Measurements from ENCODE around the gene SLC35B1. TPM values are rescaled to one million over a fixed set of nuclear protein-coding genes. Genes with fewer than 3 reads are reported as not detected.

Gene SLC35B1
- total RNA-seq, 1 donor from 2014 or later: 82.5 TPM

DNA sequence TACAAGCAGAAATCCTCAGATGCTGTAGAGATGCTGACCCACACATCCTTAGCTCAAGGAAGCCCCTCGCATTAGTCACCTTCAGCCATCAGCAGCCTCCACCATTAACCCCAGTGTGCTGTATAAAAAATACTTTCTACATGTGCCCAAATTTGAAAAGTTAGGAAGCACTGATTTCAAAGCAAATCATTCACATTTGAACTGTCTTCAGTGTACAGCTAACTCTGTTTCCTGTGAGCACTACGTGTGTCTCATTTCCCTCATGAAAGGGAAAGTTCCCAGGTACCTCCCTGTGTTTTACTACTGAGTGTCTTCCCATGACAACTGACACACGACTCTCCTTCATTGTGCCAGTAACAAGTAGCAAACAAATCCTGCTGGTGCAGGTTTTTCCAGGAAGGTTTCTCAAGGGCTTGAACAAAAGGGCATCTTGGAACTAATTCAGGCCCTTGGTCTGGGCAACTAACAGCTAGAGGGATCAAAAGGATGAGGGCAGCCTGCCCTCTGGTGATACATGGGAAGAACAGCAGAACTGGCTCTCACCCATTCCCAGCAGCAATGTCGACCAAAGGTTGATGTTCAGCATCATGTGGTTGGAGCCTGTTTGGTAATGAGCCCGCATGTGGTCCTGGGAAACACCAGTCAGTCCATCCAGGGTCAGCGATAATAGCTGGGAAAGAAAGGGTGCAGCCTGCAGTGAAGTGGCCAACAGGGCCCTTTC lies 4.0 kb downstream of the SLC35B1 start:
- intact Hi-C loops (cut with micrococcal nuclease): no loop called here

- intact Hi-C loops (cut with micrococcal nuclease): no loop called here
These were observed 6.8 kb downstream of the SLC35B1 start for GRCh38 chr17:49700960-49701359.

- intact Hi-C loops (cut with micrococcal nuclease): loop anchor here (5.0 to 10.0 kb wide), 2 partner anchors 205 to 297 kb away; partner anchors contain the start of genes DLX3 and NGFR
These were observed 7.7 kb downstream of the SLC35B1 start for GRCh38 chr17:49699966-49700575.

DNA sequence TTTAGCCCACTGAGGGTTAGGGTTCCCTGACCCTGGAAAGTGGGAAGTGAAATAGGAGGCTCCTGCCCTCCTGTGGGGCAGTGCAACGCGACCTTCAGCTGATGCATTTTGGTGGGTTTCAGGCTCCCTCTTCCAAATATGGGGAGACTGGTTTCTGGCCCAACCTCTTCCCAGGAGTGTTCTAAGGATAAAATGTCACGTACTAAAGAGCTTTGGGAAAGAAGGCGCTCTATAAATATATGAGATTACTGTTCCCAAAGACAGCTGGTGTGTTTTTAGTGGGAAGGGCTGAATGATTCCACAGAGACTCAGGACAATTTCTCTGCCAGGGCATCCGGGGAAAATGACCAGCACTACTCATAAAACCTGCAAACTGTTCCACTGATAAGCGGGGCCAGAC lies 9.8 kb downstream of the SLC35B1 start:
- intact Hi-C loops (cut with micrococcal nuclease): loop anchor here (5.0 to 10.0 kb wide), 2 partner anchors 203 to 299 kb away; partner anchors contain the start of genes DLX3 and NGFR

- intact Hi-C loops (cut with micrococcal nuclease): loop anchor here (1.0 to 10.0 kb wide), 5 partner anchors 12 to 301 kb away; partner anchors contain the start of genes DLX3, NGFR and SPOP
These were observed 11.5 kb downstream of the SLC35B1 start for GRCh38 chr17:49696233-49696761.

DNA sequence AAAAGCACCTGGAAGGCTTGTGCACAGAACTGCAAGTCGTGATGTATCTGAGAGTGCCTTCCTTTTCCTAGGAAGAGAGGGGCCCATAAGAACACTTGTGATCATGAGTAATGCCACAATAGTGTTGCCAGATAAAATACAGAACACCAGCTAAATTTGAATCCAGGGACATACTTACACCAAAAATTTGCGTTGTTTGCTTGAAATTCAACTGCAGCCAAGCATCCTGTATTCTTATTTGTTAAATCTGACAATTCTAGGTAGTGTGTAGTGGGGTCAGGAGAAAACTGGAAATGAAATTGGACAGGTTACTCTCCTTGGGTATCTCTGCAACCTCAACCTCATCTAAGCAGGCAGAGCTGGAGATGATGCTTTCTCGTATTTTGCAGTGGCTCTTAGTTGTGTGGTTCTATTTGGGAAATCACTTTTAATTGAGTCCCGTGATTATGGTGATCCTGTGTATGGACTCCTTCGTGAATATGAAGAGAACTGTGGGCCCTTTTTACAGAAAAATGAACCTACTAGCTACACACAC lies 12.0 kb downstream of the SLC35B1 start:
- intact Hi-C loops (cut with micrococcal nuclease): loop anchor here (1.0 to 10.0 kb wide), 6 partner anchors 13 to 302 kb away; partner anchors contain the start of genes DLX3, NGFR, NXPH3 and SPOP

- intact Hi-C loops (cut with micrococcal nuclease): loop anchor here (1.0 to 10.0 kb wide), 3 partner anchors 120 to 302 kb away; partner anchors contain the start of genes DLX3, NGFR and NXPH3
These were observed 12.7 kb downstream of the SLC35B1 start for GRCh38 chr17:49694847-49695697.

- intact Hi-C loops (cut with micrococcal nuclease): loop anchor here (10.0 kb wide), 1 partner anchor 198 kb away; the partner anchor contains the start of gene NGFR
These were observed 15.0 kb downstream of the SLC35B1 start for GRCh38 chr17:49692751-49693150.

DNA sequence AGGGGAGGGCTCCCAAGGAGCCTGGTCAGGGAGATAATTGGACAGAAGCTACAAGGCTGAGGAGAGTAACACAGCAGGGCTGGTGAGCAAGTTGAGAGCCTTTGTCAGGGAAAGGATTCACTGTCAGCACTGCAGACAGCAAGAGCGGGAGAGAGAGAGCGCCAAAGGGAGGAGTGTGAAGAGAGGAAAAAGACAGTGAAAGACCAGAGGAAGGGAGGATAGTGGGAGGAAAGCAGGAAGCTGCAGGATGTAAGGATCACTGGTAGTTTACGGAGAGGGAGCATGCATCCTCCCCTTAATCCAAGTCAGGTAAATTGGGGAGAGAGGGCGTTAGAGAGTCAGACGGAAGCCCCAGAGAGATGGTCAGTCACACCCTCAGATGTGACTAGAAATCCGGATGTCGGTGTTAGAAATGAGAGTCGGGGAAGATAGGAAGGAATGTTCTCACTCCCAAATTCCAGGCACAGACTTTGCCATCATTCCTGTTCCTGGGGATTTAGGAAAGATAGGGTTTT lies 16.0 kb downstream of the SLC35B1 start:
- intact Hi-C loops (cut with micrococcal nuclease): loop anchor here (10.0 kb wide), 1 partner anchor 197 kb away; the partner anchor contains the start of gene NGFR

- intact Hi-C loops (cut with micrococcal nuclease): loop anchor here (10.0 kb wide), 1 partner anchor 196 kb away; the partner anchor contains the start of gene NGFR
These were observed 16.6 kb downstream of the SLC35B1 start for GRCh38 chr17:49691086-49691676.

DNA sequence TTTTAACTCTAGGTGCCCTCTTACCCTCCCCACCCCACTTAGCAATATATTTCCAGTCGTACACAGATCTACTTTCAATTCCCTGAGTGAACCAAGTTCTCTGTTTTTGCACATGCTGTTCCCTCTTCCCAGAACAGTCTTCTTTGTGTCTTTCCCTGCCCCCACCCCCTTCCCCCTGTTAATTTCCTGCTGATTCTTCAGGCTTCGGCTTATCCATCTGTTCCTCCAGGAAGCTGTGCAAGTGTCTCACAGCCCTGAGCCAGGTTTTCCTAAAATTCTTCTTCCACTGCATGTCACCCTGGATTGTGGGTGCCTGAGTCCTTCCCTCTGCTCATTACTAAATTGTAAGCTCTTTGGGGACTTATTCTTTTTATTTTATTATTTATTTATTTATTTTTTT lies 17.5 kb downstream of the SLC35B1 start:
- intact Hi-C loops (cut with micrococcal nuclease): loop anchor here (10.0 kb wide), 1 partner anchor 195 kb away; the partner anchor contains the start of gene NGFR

- intact Hi-C loops (cut with micrococcal nuclease): loop anchor here (1.0 kb wide), 1 partner anchor 11 kb away; the partner anchor contains the start of gene SPOP
These were observed 18.9 kb downstream of the SLC35B1 start for GRCh38 chr17:49688848-49689247.

- intact Hi-C loops (cut with micrococcal nuclease): loop anchor here (1.0 kb wide), 1 partner anchor 10 kb away; the partner anchor contains the start of gene SPOP
These were observed 19.8 kb downstream of the SLC35B1 start for GRCh38 chr17:49687878-49688491.

- intact Hi-C loops (cut with micrococcal nuclease): no loop called here
These were observed 26.4 kb downstream of the SLC35B1 start for GRCh38 chr17:49681106-49681979.

DNA sequence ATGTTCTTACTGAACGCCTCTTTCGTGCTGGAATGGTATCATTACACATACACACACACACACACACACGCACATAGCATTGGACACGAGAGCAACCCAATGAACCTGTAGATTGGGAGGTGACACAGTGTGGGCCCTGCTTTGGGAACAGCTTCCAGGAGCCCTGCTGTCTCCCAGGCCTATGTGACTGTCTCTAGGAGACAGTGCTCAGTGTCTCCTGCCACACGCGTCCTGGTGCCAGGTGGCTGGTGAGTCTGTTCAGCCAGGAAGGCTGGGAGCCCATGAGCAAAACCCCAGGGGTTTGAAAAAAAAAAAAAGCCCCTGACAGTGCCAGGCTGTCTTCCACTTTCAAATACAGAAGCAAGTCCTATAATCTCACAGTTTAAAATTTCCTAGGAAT lies 27.4 kb downstream of the SLC35B1 start:
- intact Hi-C loops (cut with micrococcal nuclease): no loop called here

DNA sequence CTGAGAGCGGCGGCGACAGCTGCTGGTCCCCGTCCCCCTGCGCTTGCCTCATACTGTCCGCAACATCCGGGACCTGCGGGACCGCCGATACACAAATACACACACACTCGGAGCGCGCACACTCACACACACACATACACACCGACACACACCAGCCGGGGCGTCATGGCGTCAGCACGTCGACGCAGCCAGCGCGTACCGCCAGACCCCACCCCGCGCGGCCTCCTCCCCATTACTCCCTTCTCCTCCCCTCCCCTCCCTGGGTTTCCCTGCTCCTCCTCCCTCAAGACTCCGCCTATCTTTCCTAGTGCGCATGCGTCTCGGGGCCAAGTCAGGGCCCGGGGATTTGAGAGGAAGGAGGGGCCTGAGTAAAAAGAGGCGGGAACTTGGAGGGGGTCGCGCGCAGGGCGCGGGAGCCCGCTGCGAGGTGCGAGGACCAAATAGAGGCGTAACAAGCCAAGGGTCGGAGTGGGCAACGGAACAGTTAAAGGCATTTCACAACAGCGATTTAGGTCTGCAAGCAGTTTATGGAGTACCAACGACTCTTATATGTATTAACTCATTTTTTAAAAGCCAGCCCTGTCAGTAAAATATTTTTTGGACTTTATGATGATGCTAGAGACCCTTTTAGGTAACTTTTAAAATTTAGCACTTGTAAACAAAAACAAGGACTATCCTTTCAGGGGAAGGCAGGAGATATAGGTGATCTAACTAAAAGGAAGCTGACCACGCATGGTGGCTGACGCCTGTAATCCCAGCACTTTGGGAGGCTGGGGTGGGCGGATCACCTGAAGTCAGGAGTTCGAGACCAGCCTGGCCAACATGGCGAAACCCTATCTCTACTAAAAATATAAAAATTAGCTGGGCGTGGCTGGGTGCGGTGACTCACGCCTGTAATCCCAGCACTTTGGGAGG lies 29.6 kb downstream of the SLC35B1 start, which contains the start of gene SPOP:
Gene SPOP, minus strand, starts transcription at position 165 of the 915 bp plus-strand sequence. CDS start 55,287 bp downstream, outside the sequence.
- intact Hi-C loops (cut with micrococcal nuclease): loop anchor here (1.0 to 10.0 kb wide), 15 partner anchors 10 to 843 kb away; partner anchors contain the start of genes CALCOCO2, FAM117A, KAT7 and PHB1

All from T-helper 1 cell treated with Interleukin-12 subunit alpha and Interleukin-12 subunit beta and Interleukin-4 antibody, amounts not matched to agents 30 ng/mL and 1 ng/mL, for 36 hours (primary cell).